A549 (cell line): Measurements from ENCODE around the gene BICC1. TPM values are rescaled to one million over a fixed set of nuclear protein-coding genes. Genes with fewer than 3 reads are reported as not detected.

Source experiments
- ATAC-seq, 2 experiments: fragments of 200-7000 bp in 1 of 2; fragments of >200 bp in 1 of 2; cut with Nextera tagmentation in 1 of 2; cut with Tn5 transposase in 1 of 2; 3 replicates each; pipeline versions ENCODE4 v1.8.0 to v1.9.1; 2018 to 2020; ENCODE audit warnings: mild to moderate bottlenecking in 1 of 2, moderate library complexity in 1 of 2
- CTCF ChIA-PET: fragments of 300-600 bp; sonication (Branson Sonifier 250); formaldehyde crosslinking; extraction: SDS; loops from one replicate; lab custom pipeline; 2021; ENCODE audit warnings: antibody characterized with exemption, inconsistent platforms; lab: Yijun Ruan, JAX
- POLR2A ChIA-PET: fragments of 350-600 bp; formaldehyde crosslinking; extraction: SDS; loops from one replicate; lab custom pipeline; 2021; ENCODE audit warnings: antibody characterized with exemption, inconsistent platforms; lab: Yijun Ruan, JAX
- DNase-seq, 2 experiments: peaks; one replicate each; pipeline versions ENCODE4 v3.0.0 to v3.0.0-alpha.2; 2011 to 2016; ENCODE audit warnings: low read depth in 1 of 2, low spot score in 1 of 2
- FAIRE-seq: peaks from 2 replicates; lab custom pipeline; 2011; peaks lifted over from hg19 to GRCh38; lab: Jason Lieb, UNC
- H3K27ac ChIP-seq, 2 experiments: fragments of >200 bp; sonication (Bioruptor Twin); formaldehyde crosslinking; 3 replicates each; pipeline ENCODE4 v1.5.1; 2016 to 2017
- H3K4me1 ChIP-seq: fragments of >200 bp; sonication (Bioruptor Twin); formaldehyde crosslinking; 3 replicates; pipeline ENCODE4 v1.6.1; 2016
- H3K4me2 ChIP-seq: fragments of >200 bp; sonication (Bioruptor Twin); formaldehyde crosslinking; 3 replicates; pipeline ENCODE4 v1.6.1; 2016
- H3K4me3 ChIP-seq: fragments of >200 bp; sonication (Bioruptor Twin); formaldehyde crosslinking; 3 replicates; pipeline ENCODE4 v1.5.1; 2016
- H3K9me3 ChIP-seq: fragments of >200 bp; sonication (Bioruptor Twin); formaldehyde crosslinking; 3 replicates; pipeline ENCODE4 v1.6.1; 2016
- CBX2 ChIP-seq: fragments of 200-600 bp; sonication (generic); IDR thresholded peaks from 2 replicates; pipeline ENCODE4 v1.6.1; 2016; ENCODE audit warnings: low read depth, mild to moderate bottlenecking, borderline replicate concordance
- CBX8 ChIP-seq: fragments of 200-600 bp; sonication (generic); IDR thresholded peaks from 2 replicates; pipeline ENCODE4 v1.6.1; 2016
- CHD2 ChIP-seq: fragments of 150-350 bp; IDR thresholded peaks from 2 replicates; pipeline ENCODE4 v1.6.1; 2014; ENCODE audit warnings: low read length; ENCODE audit not compliant: partially characterized antibody
- EHF ChIP-seq: fragments of 250-450 bp; sonication (Bioruptor Pico); IDR thresholded peaks from 2 replicates; pipeline ENCODE4 v1.5.0; 2020; ENCODE audit warnings: mild to moderate bottlenecking
- EHMT2 ChIP-seq: fragments of 200-600 bp; sonication (generic); IDR thresholded peaks from 2 replicates; pipeline ENCODE4 v1.6.1; 2016; ENCODE audit warnings: antibody characterized with exemption, low read depth, mild to moderate bottlenecking, moderate library complexity
- EP300 ChIP-seq, 2 experiments: fragments of >200 bp; sonication (Bioruptor Twin); formaldehyde crosslinking; IDR thresholded peaks; 2 replicates in 1 of 2; 3 replicates in 1 of 2; pipeline ENCODE4 v1.6.1; 2016 to 2017
- ESRRA ChIP-seq: fragments of 150-350 bp; IDR thresholded peaks from 2 replicates; pipeline ENCODE4 v1.6.1; 2014; ENCODE audit warnings: mild to moderate bottlenecking, low read length, borderline replicate concordance
- FOSL2 ChIP-seq, 2 experiments: fragments of 450-650 bp in 1 of 2; fragments of >200 bp in 1 of 2; sonication (Bioruptor Twin) in 1 of 2; formaldehyde crosslinking; IDR thresholded peaks; 2 replicates each; pipeline versions ENCODE4 v1.5.0 to v1.6.1; 2016 to 2020; ENCODE audit warnings: mild to moderate bottlenecking in 1 of 2, moderate library complexity in 1 of 2
- HES2 ChIP-seq: fragments of >200 bp; sonication (Bioruptor Twin); formaldehyde crosslinking; IDR thresholded peaks from 2 replicates; pipeline ENCODE4 v1.6.1; 2016
- HEYL ChIP-seq: fragments of 250-450 bp; sonication (Bioruptor Pico); IDR thresholded peaks from 2 replicates; pipeline ENCODE4 v1.8.0; 2021; ENCODE audit warnings: mild to moderate bottlenecking, moderate library complexity
- HOXA7 ChIP-seq: fragments of 250-450 bp; sonication (Bioruptor Pico); IDR thresholded peaks from 2 replicates; pipeline ENCODE4 v1.5.0; 2020; ENCODE audit warnings: mild to moderate bottlenecking, moderate library complexity
- JUN ChIP-seq, 2 experiments: fragments of >200 bp; sonication (Bioruptor Twin); formaldehyde crosslinking; IDR thresholded peaks; 2 replicates in 1 of 2; 3 replicates in 1 of 2; pipeline ENCODE4 v1.6.1; 2016 to 2017
- MAFK ChIP-seq: fragments of 450-650 bp; IDR thresholded peaks from 2 replicates; pipeline ENCODE4 v1.6.1; 2014; ENCODE audit not compliant: partially characterized antibody
- NFE2L2 ChIP-seq: fragments of 150-350 bp; conservative IDR thresholded peaks from 2 replicates; pipeline ENCODE4 v1.6.1; 2014; ENCODE audit warnings: low read length
- PBX3 ChIP-seq: IDR thresholded peaks from 2 replicates; pipeline ENCODE4 v1.6.1; 2012
- POLR2AphosphoS2 ChIP-seq: conservative IDR thresholded peaks from 2 replicates; pipeline ENCODE4 v1.6.1; 2012; ENCODE audit warnings: low read length, improper control_type of control experiment, inconsistent platforms
- RARB ChIP-seq: fragments of 250-450 bp; sonication (Bioruptor Pico); IDR thresholded peaks from 2 replicates; pipeline ENCODE4 v1.8.0; 2021; ENCODE audit warnings: mild to moderate bottlenecking, moderate library complexity
- SREBF2 ChIP-seq: fragments of 450-650 bp; IDR thresholded peaks from 2 replicates; pipeline ENCODE4 v1.6.1; 2014; ENCODE audit warnings: mild to moderate bottlenecking, moderate library complexity
- ZC3H11A ChIP-seq: fragments of 450-650 bp; IDR thresholded peaks from 2 replicates; pipeline ENCODE4 v1.6.1; 2014; ENCODE audit warnings: antibody characterized with exemption, mild to moderate bottlenecking
- WGBS: methylation state at CpG from one replicate; pipeline ENCODE4 v1.1.6; 2017; ENCODE audit errors: missing lambda C conversion rate; 5-methylcytosine and 5-hydroxymethylcytosine counted together
- polyA plus RNA-seq, 4 experiments: library from polyadenylated mRNA; depleted of rRNA in 3 of 4; stranded (reverse); fragments of >200 nt; fragmentation: RNase III in 1 of 4; extraction: RNeasy Plus Mini Kit Qiagen cat#74134 plus additional on column Dnase treatment in 1 of 4; gene quantifications; 2 replicates in 3 of 4; 3 replicates in 1 of 4; pipeline ENCODE4 v1.2.3, GENCODE V29; 2011 to 2017
- TF ChIP-seq, protein P1 (sequence below): fragments of >200 bp; sonication (Bioruptor Twin); formaldehyde crosslinking; IDR thresholded peaks from 3 replicates; pipeline ENCODE4 v1.5.1; 2016
- TF ChIP-seq, protein P2 (sequence below): fragments of 250-450 bp; sonication (Bioruptor Pico); IDR thresholded peaks from 2 replicates; pipeline ENCODE4 v1.5.0; 2021; ENCODE audit warnings: mild to moderate bottlenecking, moderate library complexity, borderline replicate concordance
- TF ChIP-seq, protein P3 (sequence below): fragments of >200 bp; sonication (Bioruptor Twin); formaldehyde crosslinking; IDR thresholded peaks from 3 replicates; pipeline ENCODE4 v1.6.1; 2016
- TF ChIP-seq, protein P4 (sequence below): IDR thresholded peaks from 2 replicates; pipeline ENCODE4 v1.6.1; 2012; ENCODE audit warnings: low read depth, borderline replicate concordance

BICC1 gene
- polyA plus RNA-seq, 2 of the 4 experiments (the other 2 are of a cell fraction), result 36.9 to 56.8 TPM

DNA sequence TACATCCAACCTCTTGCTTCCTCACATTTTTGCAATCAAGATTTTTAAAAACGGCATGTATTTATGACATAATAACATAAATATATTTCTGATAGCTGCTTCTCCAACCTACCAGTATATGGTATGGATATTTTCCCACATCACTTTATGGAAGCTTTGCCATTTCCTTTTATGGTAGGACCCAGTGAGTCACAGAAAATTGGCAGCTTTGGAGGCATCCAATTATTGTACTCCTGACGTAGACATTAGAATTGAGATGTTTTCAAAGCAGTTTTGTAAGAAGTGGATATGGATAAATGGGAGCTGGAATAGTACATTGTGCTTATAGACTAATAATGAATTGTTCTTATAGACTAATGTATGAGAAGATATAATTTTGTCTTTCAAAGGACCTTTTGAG, 23.8 kb upstream of the BICC1 start:
- WGBS, result 75% methylated on average over 2 of the region's 2 CpGs
- Histone ChIP-seq H3K27ac (no peak overlapping the region), H3K4me2 (no peak overlapping the region), H3K9me3 (peaks cover 3% of the 10 kb centered on the region; the same call in 1 of the 3 replicates), H3K4me1 (no peaks in the 10 kb centered on the region), H3K4me3 (no peak overlapping the region)
- DNase-seq (no peak), FAIRE-seq (no peak), ATAC-seq (no peak)
- TF ChIP-seq MAFK, result no peak
- TF ChIP-seq RARB, result no peak
- no peak for TF ChIP-seq CHD2
- TF ChIP-seq EP300 (IDR thresholded peaks at IDR 0.05), result no peak
- TF ChIP-seq EHF (CRISPR knock-in tag), result no peak
- TF ChIP-seq POLR2AphosphoS2, result no peak
- no peak for TF ChIP-seq CBX8
- TF ChIP-seq FOSL2 (IDR thresholded peaks at IDR 0.05), result no peak
- TF ChIP-seq FOSL2 (CRISPR knock-in tag; IDR thresholded peaks at IDR 0.05), result no peak
- TF ChIP-seq NFE2L2, result no peak
- no peak for TF ChIP-seq HES2
- TF ChIP-seq PBX3, result no peak
- TF ChIP-seq HEYL (CRISPR knock-in tag), result no peak
- TF ChIP-seq, protein P1, sequence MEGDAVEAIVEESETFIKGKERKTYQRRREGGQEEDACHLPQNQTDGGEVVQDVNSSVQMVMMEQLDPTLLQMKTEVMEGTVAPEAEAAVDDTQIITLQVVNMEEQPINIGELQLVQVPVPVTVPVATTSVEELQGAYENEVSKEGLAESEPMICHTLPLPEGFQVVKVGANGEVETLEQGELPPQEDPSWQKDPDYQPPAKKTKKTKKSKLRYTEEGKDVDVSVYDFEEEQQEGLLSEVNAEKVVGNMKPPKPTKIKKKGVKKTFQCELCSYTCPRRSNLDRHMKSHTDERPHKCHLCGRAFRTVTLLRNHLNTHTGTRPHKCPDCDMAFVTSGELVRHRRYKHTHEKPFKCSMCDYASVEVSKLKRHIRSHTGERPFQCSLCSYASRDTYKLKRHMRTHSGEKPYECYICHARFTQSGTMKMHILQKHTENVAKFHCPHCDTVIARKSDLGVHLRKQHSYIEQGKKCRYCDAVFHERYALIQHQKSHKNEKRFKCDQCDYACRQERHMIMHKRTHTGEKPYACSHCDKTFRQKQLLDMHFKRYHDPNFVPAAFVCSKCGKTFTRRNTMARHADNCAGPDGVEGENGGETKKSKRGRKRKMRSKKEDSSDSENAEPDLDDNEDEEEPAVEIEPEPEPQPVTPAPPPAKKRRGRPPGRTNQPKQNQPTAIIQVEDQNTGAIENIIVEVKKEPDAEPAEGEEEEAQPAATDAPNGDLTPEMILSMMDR, result no peak
- TF ChIP-seq EHMT2, result no peak
- TF ChIP-seq, protein P2, sequence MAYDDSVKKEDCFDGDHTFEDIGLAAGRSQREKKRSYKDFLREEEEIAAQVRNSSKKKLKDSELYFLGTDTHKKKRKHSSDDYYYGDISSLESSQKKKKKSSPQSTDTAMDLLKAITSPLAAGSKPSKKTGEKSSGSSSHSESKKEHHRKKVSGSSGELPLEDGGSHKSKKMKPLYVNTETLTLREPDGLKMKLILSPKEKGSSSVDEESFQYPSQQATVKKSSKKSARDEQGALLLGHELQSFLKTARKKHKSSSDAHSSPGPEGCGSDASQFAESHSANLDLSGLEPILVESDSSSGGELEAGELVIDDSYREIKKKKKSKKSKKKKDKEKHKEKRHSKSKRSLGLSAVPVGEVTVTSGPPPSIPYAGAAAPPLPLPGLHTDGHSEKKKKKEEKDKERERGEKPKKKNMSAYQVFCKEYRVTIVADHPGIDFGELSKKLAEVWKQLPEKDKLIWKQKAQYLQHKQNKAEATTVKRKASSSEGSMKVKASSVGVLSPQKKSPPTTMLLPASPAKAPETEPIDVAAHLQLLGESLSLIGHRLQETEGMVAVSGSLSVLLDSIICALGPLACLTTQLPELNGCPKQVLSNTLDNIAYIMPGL, result no peak
- TF ChIP-seq, protein P3, sequence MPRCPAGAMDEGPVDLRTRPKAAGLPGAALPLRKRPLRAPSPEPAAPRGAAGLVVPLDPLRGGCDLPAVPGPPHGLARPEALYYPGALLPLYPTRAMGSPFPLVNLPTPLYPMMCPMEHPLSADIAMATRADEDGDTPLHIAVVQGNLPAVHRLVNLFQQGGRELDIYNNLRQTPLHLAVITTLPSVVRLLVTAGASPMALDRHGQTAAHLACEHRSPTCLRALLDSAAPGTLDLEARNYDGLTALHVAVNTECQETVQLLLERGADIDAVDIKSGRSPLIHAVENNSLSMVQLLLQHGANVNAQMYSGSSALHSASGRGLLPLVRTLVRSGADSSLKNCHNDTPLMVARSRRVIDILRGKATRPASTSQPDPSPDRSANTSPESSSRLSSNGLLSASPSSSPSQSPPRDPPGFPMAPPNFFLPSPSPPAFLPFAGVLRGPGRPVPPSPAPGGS, result no peak
- TF ChIP-seq CBX2, result no peak
- ChIA-PET POLR2A (no interaction called here), CTCF (no interaction called here)

GRCh38 chr10:58502956-58503355, 9.7 kb upstream of the BICC1 start:
- no peak for FAIRE-seq
- POLR2A ChIA-PET, result interaction anchor here (0.6 kb wide), 1 partner anchor 34 kb away, joined by 5 read pairs; no protein-coding TSS in a partner anchor
- no peak overlapping the region for H3K4me2 ChIP-seq
- H3K27ac ChIP-seq, result no peak overlapping the region
- TF ChIP-seq CHD2 (no peak), ESRRA (no peak), HEYL (CRISPR knock-in tag) (no peak), JUN (IDR thresholded peaks at IDR 0.05) (no peak), ZC3H11A (no peak), SREBF2 (no peak), HOXA7 (CRISPR knock-in tag) (no peak)
- TF ChIP-seq, protein P4, sequence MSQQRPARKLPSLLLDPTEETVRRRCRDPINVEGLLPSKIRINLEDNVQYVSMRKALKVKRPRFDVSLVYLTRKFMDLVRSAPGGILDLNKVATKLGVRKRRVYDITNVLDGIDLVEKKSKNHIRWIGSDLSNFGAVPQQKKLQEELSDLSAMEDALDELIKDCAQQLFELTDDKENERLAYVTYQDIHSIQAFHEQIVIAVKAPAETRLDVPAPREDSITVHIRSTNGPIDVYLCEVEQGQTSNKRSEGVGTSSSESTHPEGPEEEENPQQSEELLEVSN, result no peak
- TF ChIP-seq, protein P2, result no peak
- 85% methylated on average over 1 of the region's 1 CpG for WGBS
- no peak for ATAC-seq
- no peaks in the 10 kb centered on the region for H3K4me1 ChIP-seq
- H3K4me3 ChIP-seq, result no peak overlapping the region
- CTCF ChIA-PET, result no interaction called here
- no peak for DNase-seq
- H3K9me3 ChIP-seq, result no peaks in the 10 kb centered on the region
